Panc1 (cell line): ENCODE results near the gene DRD2. TPM values are rescaled to one million over a fixed set of nuclear protein-coding genes. Genes with fewer than 3 reads are reported as not detected.

Source experiments
- ATAC-seq: fragments of 200-7000 bp; cut with Tn5 transposase; 2 replicates; pipeline ENCODE4 v1.9.1; 2020; ENCODE audit warnings: mild to moderate bottlenecking, moderate library complexity
- BruUV-seq: library from RNA; stranded (reverse); fragments of 400-500 nt; replicated peaks from 2 replicates; lab custom pipeline; 2021; lab: Mats Ljungman, UMichigan
- CTCF ChIA-PET: fragments of 300-600 bp; sonication (Branson Sonifier 250); formaldehyde crosslinking; loops from one replicate; lab custom pipeline; 2022; ENCODE audit warnings: antibody characterized with exemption; lab: Charles Lee
- POLR2A ChIA-PET: fragments of 300-600 bp; sonication (Branson Sonifier 250); formaldehyde crosslinking; loops from one replicate; lab custom pipeline; 2022; ENCODE audit warnings: antibody characterized with exemption; lab: Charles Lee
- DNase-seq: peaks from one replicate; pipeline ENCODE4 v3.0.0-alpha.2; 2010; ENCODE audit warnings: low read depth, low spot score
- H3K27ac ChIP-seq: 2 replicates; pipeline ENCODE4 v1.5.1; 2011; ENCODE audit warnings: mild to moderate bottlenecking, low read length, inconsistent platforms
- H3K27me3 ChIP-seq: fragments of 200-500 bp; sonication (Bioruptor generic); 2 replicates; pipeline ENCODE4 v1.6.0; 2014; ENCODE audit warnings: low read length, inconsistent platforms; ENCODE audit not compliant: control insufficient read depth, insufficient read depth
- H3K36me3 ChIP-seq: fragments of 200-500 bp; sonication (Bioruptor generic); 2 replicates; pipeline ENCODE4 v1.5.1; 2014; ENCODE audit warnings: inconsistent platforms, mild to moderate bottlenecking, low read length, moderate library complexity; ENCODE audit not compliant: control insufficient read depth, insufficient read depth
- H3K4me1 ChIP-seq: 2 replicates; pipeline ENCODE4 v1.5.1; 2011; ENCODE audit warnings: inconsistent platforms, mild to moderate bottlenecking, low read length, moderate library complexity; ENCODE audit not compliant: control insufficient read depth, insufficient read depth
- H3K4me3 ChIP-seq, 2 experiments: 2 replicates each; pipeline ENCODE4 v1.5.1; 2011 to 2012; ENCODE audit warnings: low read depth in 2 of 2, low read length in 2 of 2, mild to moderate bottlenecking in 2 of 2, inconsistent platforms in 1 of 2, moderate library complexity in 1 of 2
- H3K9me3 ChIP-seq: fragments of 200-500 bp; sonication (Bioruptor generic); 2 replicates; pipeline ENCODE4 v1.5.1; 2014; ENCODE audit warnings: low read depth, mild to moderate bottlenecking, inconsistent platforms, low read length, moderate library complexity; ENCODE audit not compliant: control insufficient read depth, insufficient read depth
- POLR2AphosphoS5 ChIP-seq: IDR thresholded peaks from 2 replicates; pipeline ENCODE4 v1.6.1; 2012; ENCODE audit warnings: mild to moderate bottlenecking, low read depth, low read length, moderate library complexity
- REST ChIP-seq, 2 experiments: IDR thresholded peaks; 2 replicates each; pipeline ENCODE4 v1.6.1; 2011 to 2012; ENCODE audit warnings: low read depth in 2 of 2, control low read depth in 1 of 2, low read length in 1 of 2, mild to moderate bottlenecking in 1 of 2, moderate library complexity in 1 of 2; ENCODE audit not compliant: insufficient read depth in 1 of 2
- SIN3A ChIP-seq: IDR thresholded peaks from 2 replicates; pipeline ENCODE4 v1.6.1; 2012; ENCODE audit warnings: low read depth, mild to moderate bottlenecking, low read length, moderate library complexity, borderline replicate concordance; ENCODE audit not compliant: insufficient read depth
- TCF7L2 ChIP-seq: IDR thresholded peaks from 2 replicates; pipeline ENCODE4 v1.6.1; 2011; ENCODE audit warnings: mild to moderate bottlenecking, low read depth, low read length, inconsistent platforms
- in situ Hi-C: cut with HindIII; loops from 2 replicates; pipeline ENCODE4 v1.10.0; 2016; ENCODE audit warnings: low sequenced_read_pairs, low pct_unique_long_range_greater_than_20kb
- intact Hi-C: fragments of 100-400 bp; cut with micrococcal nuclease; formaldehyde crosslinking; loops from one replicate; pipeline ENCODE4 v1.10.0; 2022; ENCODE audit not compliant: unreplicated experiment
- total RNA-seq: library from RNA; stranded (reverse); gene quantifications from one replicate; pipeline ENCODE4 v1.2.1, GENCODE V29; 2021; ENCODE audit not compliant: unreplicated experiment
- TF ChIP-seq, protein P1 (sequence below): fragments of 450-650 bp; IDR thresholded peaks from 2 replicates; pipeline ENCODE4 v1.5.1; 2017; ENCODE audit warnings: mild to moderate bottlenecking

The DRD2 gene
- total RNA-seq, 1 experiment from 2014 or later = 5.3 TPM

DNA sequence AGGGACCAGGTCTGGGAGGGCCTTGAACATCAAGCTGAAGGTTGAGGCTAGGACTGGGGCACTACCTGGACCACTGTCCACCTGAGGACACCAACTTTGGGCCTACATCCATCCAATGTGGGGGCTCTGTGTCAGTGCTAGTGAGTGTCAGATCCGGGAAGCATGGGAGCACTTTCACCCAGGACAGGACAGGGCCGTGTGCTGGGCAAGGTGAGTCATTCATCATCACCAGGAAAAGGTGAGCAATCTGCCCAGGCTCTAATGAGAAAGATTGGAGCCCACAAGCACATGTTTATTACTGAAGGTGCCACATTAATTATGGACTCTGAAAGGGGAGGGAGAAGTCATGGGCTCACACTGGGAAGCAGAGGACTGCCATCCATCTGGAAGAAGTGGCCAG lies 39.7 kb upstream of the DRD2 start:
- intact Hi-C loops = no loop called here
- Histone ChIP-seq H3K27ac (no peak overlapping the region), H3K4me1 (no peaks in the 10 kb centered on the region), H3K27me3 (no peaks in the 10 kb centered on the region), H3K9me3 (no peaks in the 10 kb centered on the region), H3K4me3 (no peak overlapping the region), H3K36me3 (no peaks in the 10 kb centered on the region)
- ChIA-PET POLR2A (no interaction called here), CTCF (no interaction called here)
- DNase-seq (no peak), ATAC-seq (no peak)
- no TSS peak for BruUV-seq
- in situ Hi-C loops = no loop called here
- TF ChIP-seq TCF7L2 (no peak), POLR2AphosphoS5 (no peak), REST (IDR thresholded peaks at IDR 0.05; ENCODE audit: insufficient read depth in 1 of 2, low read depth in 2 of 2, low read length in 1 of 2) (no peak), SIN3A (no peak)
- TF ChIP-seq, protein P1, sequence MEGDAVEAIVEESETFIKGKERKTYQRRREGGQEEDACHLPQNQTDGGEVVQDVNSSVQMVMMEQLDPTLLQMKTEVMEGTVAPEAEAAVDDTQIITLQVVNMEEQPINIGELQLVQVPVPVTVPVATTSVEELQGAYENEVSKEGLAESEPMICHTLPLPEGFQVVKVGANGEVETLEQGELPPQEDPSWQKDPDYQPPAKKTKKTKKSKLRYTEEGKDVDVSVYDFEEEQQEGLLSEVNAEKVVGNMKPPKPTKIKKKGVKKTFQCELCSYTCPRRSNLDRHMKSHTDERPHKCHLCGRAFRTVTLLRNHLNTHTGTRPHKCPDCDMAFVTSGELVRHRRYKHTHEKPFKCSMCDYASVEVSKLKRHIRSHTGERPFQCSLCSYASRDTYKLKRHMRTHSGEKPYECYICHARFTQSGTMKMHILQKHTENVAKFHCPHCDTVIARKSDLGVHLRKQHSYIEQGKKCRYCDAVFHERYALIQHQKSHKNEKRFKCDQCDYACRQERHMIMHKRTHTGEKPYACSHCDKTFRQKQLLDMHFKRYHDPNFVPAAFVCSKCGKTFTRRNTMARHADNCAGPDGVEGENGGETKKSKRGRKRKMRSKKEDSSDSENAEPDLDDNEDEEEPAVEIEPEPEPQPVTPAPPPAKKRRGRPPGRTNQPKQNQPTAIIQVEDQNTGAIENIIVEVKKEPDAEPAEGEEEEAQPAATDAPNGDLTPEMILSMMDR = no peak

- BruUV-seq = no TSS peak
- Histone ChIP-seq H3K9me3 (no peaks in the 10 kb centered on the region), H3K27me3 (peaks cover 2% of the 10 kb centered on the region; the same call in 1 of the 2 replicates), H3K4me1 (no peaks in the 10 kb centered on the region), H3K36me3 (no peaks in the 10 kb centered on the region), H3K4me3 (no peak overlapping the region), H3K27ac (no peak overlapping the region)
- in situ Hi-C loops (no loop called here), intact Hi-C loops (no loop called here)
- POLR2A ChIA-PET = no interaction called here
- ATAC-seq (no peak), DNase-seq (no peak)
- CTCF ChIA-PET = no interaction called here
- TF ChIP-seq POLR2AphosphoS5 = no peak
- no peak for TF ChIP-seq TCF7L2
Measured at GRCh38 chr11:113507341-113507740, 32.1 kb upstream of the DRD2 start.

- Histone ChIP-seq H3K9me3 (no peaks in the 10 kb centered on the region), H3K36me3 (no peaks in the 10 kb centered on the region), H3K4me3 (no peak overlapping the region), H3K27me3 (peaks cover 2% of the 10 kb centered on the region; the same call in 1 of the 2 replicates), H3K4me1 (no peaks in the 10 kb centered on the region), H3K27ac (no peak overlapping the region)
- ATAC-seq (no peak), DNase-seq (no peak)
- ChIA-PET POLR2A (no interaction called here), CTCF (interaction anchor here (0.6 kb wide), 1 partner anchor 16 kb away, joined by 7 read pairs; no protein-coding TSS in a partner anchor)
- intact Hi-C loops (no loop called here), in situ Hi-C loops (no loop called here)
- no TSS peak for BruUV-seq
- TF ChIP-seq TCF7L2 (no peak), REST (IDR thresholded peaks at IDR 0.05; ENCODE audit: insufficient read depth in 1 of 2, low read depth in 2 of 2, low read length in 1 of 2) (no peak), SIN3A (no peak), POLR2AphosphoS5 (no peak)
- TF ChIP-seq, protein P1 = no peak
Measured at GRCh38 chr11:113506893-113507292, 31.7 kb upstream of the DRD2 start.
